Caco-2 (cell line): ENCODE data around the gene SIN3B. TPM values are rescaled to one million over a fixed set of nuclear protein-coding genes. Genes with fewer than 3 reads are reported as not detected.

Source experiments
- BruUV-seq: library from RNA; stranded (reverse); fragments of 400-500 nt; replicated peaks from 2 replicates; lab custom pipeline; 2021; lab: Mats Ljungman, UMichigan
- CTCF ChIA-PET: fragments of 300-600 bp; sonication (Branson Sonifier 250); formaldehyde crosslinking; loops from one replicate; lab custom pipeline; 2022; ENCODE audit warnings: antibody characterized with exemption; lab: Charles Lee
- POLR2A ChIA-PET: fragments of 300-600 bp; sonication (Branson Sonifier 250); formaldehyde crosslinking; loops from one replicate; lab custom pipeline; 2022; ENCODE audit warnings: antibody characterized with exemption; lab: Charles Lee
- DNase-seq, 2 experiments: peaks; one replicate each; pipeline versions ENCODE4 v3.0.0 to v3.0.0-alpha.2; 2020 to 2022
- H3K27me3 ChIP-seq: replicated peaks from 2 replicates; pipeline ENCODE4 v1.6.0; 2011; ENCODE audit warnings: low read length; ENCODE audit not compliant: control insufficient read depth, insufficient read depth
- H3K36me3 ChIP-seq: 2 replicates; pipeline ENCODE4 v1.5.1; 2011; ENCODE audit warnings: low read length; ENCODE audit not compliant: control insufficient read depth, insufficient read depth
- H3K4me1 ChIP-seq: fragments of 250-450 bp; sonication (Bioruptor Pico); 2 replicates; pipeline ENCODE4 v1.5.1; 2020; ENCODE audit warnings: mild to moderate bottlenecking
- H3K4me3 ChIP-seq: 2 replicates; pipeline ENCODE4 v1.5.1; 2011; ENCODE audit warnings: low read depth, mild to moderate bottlenecking, control low read depth, low read length
- H3K9me3 ChIP-seq: fragments of 250-450 bp; sonication (Bioruptor Pico); 2 replicates; pipeline ENCODE4 v1.5.1; 2020; ENCODE audit warnings: mild to moderate bottlenecking, moderate library complexity
- H3K27ac Mint-ChIP-seq: one replicate; pipeline ENCODE4 v1.8.0; 2022; ENCODE audit warnings: mixed read lengths; ENCODE audit not compliant: unreplicated experiment
- H3K27me3 Mint-ChIP-seq: one replicate; pipeline ENCODE4 v1.8.0; 2022; ENCODE audit warnings: mixed read lengths; ENCODE audit not compliant: insufficient read depth, unreplicated experiment
- H3K36me3 Mint-ChIP-seq: one replicate; pipeline ENCODE4 v1.8.0; 2022; ENCODE audit warnings: mild to moderate bottlenecking, mixed read lengths; ENCODE audit not compliant: insufficient read depth, unreplicated experiment
- H3K4me1 Mint-ChIP-seq: one replicate; pipeline ENCODE4 v1.8.0; 2022; ENCODE audit warnings: low read depth, mixed read lengths; ENCODE audit not compliant: unreplicated experiment
- H3K4me3 Mint-ChIP-seq: one replicate; pipeline ENCODE4 v1.8.0; 2022; ENCODE audit warnings: mild to moderate bottlenecking, moderate library complexity, mixed read lengths; ENCODE audit not compliant: unreplicated experiment
- H3K9me3 Mint-ChIP-seq: one replicate; pipeline ENCODE4 v1.8.0; 2022; ENCODE audit warnings: mixed read lengths; ENCODE audit not compliant: unreplicated experiment
- CTCF ChIP-seq, 2 experiments: fragments of 200-600 bp in 1 of 2; IDR thresholded peaks; 1 replicate in 1 of 2; 2 replicates in 1 of 2; pipeline versions ENCODE4 v1.5.1 to v1.8.0; 2011 to 2022; ENCODE audit warnings: antibody characterized with exemption in 1 of 2, control low read depth in 1 of 2, inconsistent platforms in 1 of 2, low read depth in 1 of 2, low read length in 1 of 2, mild to moderate bottlenecking in 1 of 2, moderate library complexity in 1 of 2; ENCODE audit not compliant: insufficient read depth in 1 of 2, severe bottlenecking in 1 of 2, unreplicated experiment in 1 of 2
- intact Hi-C: fragments of 100-400 bp; cut with micrococcal nuclease; formaldehyde crosslinking; loops from one replicate; pipeline ENCODE4 v1.10.0; 2022; ENCODE audit not compliant: unreplicated experiment
- total RNA-seq: library from RNA; stranded (reverse); gene quantifications from 2 replicates; pipeline ENCODE4 v1.2.3, GENCODE V29; 2022

The SIN3B gene
- total RNA-seq, 1 experiment from 2014 or later: 56.9 TPM

GRCh38 chr19:16830679-16831078 is 1.5 kb downstream of the SIN3B start:
- H3K27me3 ChIP-seq: no peaks in the 10 kb centered on the region
- CTCF ChIA-PET: no interaction called here
- Mint-ChIP-seq H3K27ac (no peak overlapping the region), H3K27me3 (no peaks in the 10 kb centered on the region), H3K4me3 (peak overlapping the region; percentile 78), H3K9me3 (no peaks in the 10 kb centered on the region), H3K36me3 (peaks cover 43% of the 10 kb centered on the region), H3K4me1 (peaks cover 2% of the 10 kb centered on the region)
- BruUV-seq: no TSS peak
- no peak for DNase-seq
- intact Hi-C loops: no loop called here
- H3K4me3 ChIP-seq: no peak overlapping the region
- no peaks in the 10 kb centered on the region; the same call in 1 of the 2 replicates for H3K4me1 ChIP-seq
- H3K9me3 ChIP-seq: no peaks in the 10 kb centered on the region
- H3K36me3 ChIP-seq: peaks cover 2% of the 10 kb centered on the region
- TF ChIP-seq CTCF (IDR thresholded peaks at IDR 0.05; ENCODE audit: insufficient read depth in 1 of 2, low read depth in 1 of 2, low read length in 1 of 2, severe bottlenecking in 1 of 2, unreplicated experiment in 1 of 2): no peak
- POLR2A ChIA-PET: no interaction called here

- no peaks in the 10 kb centered on the region for H3K27me3 Mint-ChIP-seq
- DNase-seq: no peak
- H3K4me3 Mint-ChIP-seq: peak overlapping the region; percentile 27
- no peaks in the 10 kb centered on the region; the same call in 1 of the 2 replicates for H3K4me1 ChIP-seq
- POLR2A ChIA-PET: no interaction called here
- TF ChIP-seq CTCF (IDR thresholded peaks at IDR 0.05; ENCODE audit: insufficient read depth in 1 of 2, low read depth in 1 of 2, low read length in 1 of 2, severe bottlenecking in 1 of 2, unreplicated experiment in 1 of 2): no peak
- CTCF ChIA-PET: no interaction called here
- no peaks in the 10 kb centered on the region for H3K9me3 ChIP-seq
- no peaks in the 10 kb centered on the region for H3K4me1 Mint-ChIP-seq
- H3K27me3 ChIP-seq: no peaks in the 10 kb centered on the region
- H3K4me3 ChIP-seq: no peak overlapping the region
- H3K36me3 Mint-ChIP-seq: peaks cover 43% of the 10 kb centered on the region
- H3K36me3 ChIP-seq: peaks cover 2% of the 10 kb centered on the region
- intact Hi-C loops: no loop called here
- BruUV-seq: no TSS peak
- no peaks in the 10 kb centered on the region for H3K9me3 Mint-ChIP-seq
- no peak overlapping the region for H3K27ac Mint-ChIP-seq
Measured at GRCh38 chr19:16831531-16831930, 2.3 kb downstream of the SIN3B start.

- H3K4me3 ChIP-seq: no peak overlapping the region
- POLR2A ChIA-PET: no interaction called here
- BruUV-seq: no TSS peak
- TF ChIP-seq CTCF (IDR thresholded peaks at IDR 0.05; ENCODE audit: insufficient read depth in 1 of 2, low read depth in 1 of 2, low read length in 1 of 2, severe bottlenecking in 1 of 2, unreplicated experiment in 1 of 2): no peak
- Mint-ChIP-seq H3K9me3 (no peaks in the 10 kb centered on the region), H3K36me3 (peaks cover 50% of the 10 kb centered on the region), H3K27ac (no peak overlapping the region), H3K4me1 (no peaks in the 10 kb centered on the region), H3K4me3 (no peak overlapping the region), H3K27me3 (no peaks in the 10 kb centered on the region)
- no peak for DNase-seq
- CTCF ChIA-PET: no interaction called here
- no peaks in the 10 kb centered on the region for H3K9me3 ChIP-seq
- H3K36me3 ChIP-seq: peaks cover 2% of the 10 kb centered on the region
- intact Hi-C loops: no loop called here
- no peaks in the 10 kb centered on the region for H3K27me3 ChIP-seq
- no peaks in the 10 kb centered on the region; the same call in 1 of the 2 replicates for H3K4me1 ChIP-seq
Measured at GRCh38 chr19:16834747-16835146, 5.5 kb downstream of the SIN3B start.
